Measurements from ENCODE around the gene BCAS1. TPM values are rescaled to one million over a fixed set of nuclear protein-coding genes. Genes with fewer than 3 reads are reported as not detected.

Gene BCAS1
- total RNA-seq, 1 experiment from 2014 or later: 4.0 TPM

- H3K36me3 ChIP-seq (ENCODE audit: low read depth): no peaks in the 10 kb centered on the region
- intact Hi-C loops (cut with micrococcal nuclease; ENCODE audit: unreplicated experiment): no loop called here
- H3K9me2 ChIP-seq (ENCODE audit: insufficient read depth): no peaks in the 10 kb centered on the region
- H4K20me1 ChIP-seq (ENCODE audit: insufficient read depth): no peaks in the 10 kb centered on the region
- H3K27me3 ChIP-seq (ENCODE audit: insufficient read depth, low read depth): no peaks in the 10 kb centered on the region
- H3K4me3 ChIP-seq: no peak overlapping the region
- H2AFZ ChIP-seq: 0 out of 2 replicates have a peak overlapping the region, but pooled peaks have one; percentile 6
- H3K79me2 ChIP-seq (ENCODE audit: low read depth): no peaks in the 10 kb centered on the region
- TF ChIP-seq CTCF (conservative IDR thresholded peaks at IDR 0.05) (no peak), EZH2 (IDR thresholded peaks at IDR 0.05; ENCODE audit: low read depth) (no peak)
- BruUV-seq (replicated peaks): no TSS peak
- ChIA-PET CTCF (interaction anchor here (0.6 kb wide), 1 partner anchor 154 kb away, joined by 4 read pairs; no protein-coding TSS in a partner anchor), POLR2A (ENCODE audit: unreplicated experiment) (no interaction called here)
- DNase-seq: peak in 1 of 2 experiments; percentile 56
- H3K27ac ChIP-seq: peak overlapping the region; percentile 70
- H3F3A ChIP-seq (ENCODE audit: insufficient read depth, low read depth): peaks cover 26% of the 10 kb centered on the region
- H3K4me1 ChIP-seq (replicated peaks; ENCODE audit: insufficient read depth): peaks cover 54% of the 10 kb centered on the region
- peak overlapping the region; percentile 7 for H3K4me2 ChIP-seq
- H3K9me3 ChIP-seq (ENCODE audit: insufficient read depth, low read depth): no peaks in the 10 kb centered on the region
Observed at GRCh38 chr20:54110041-54110440, 39.6 kb upstream of the BCAS1 start.

- CTCF ChIA-PET: no interaction called here
- Histone ChIP-seq H3K36me3 (ENCODE audit: low read depth) (no peaks in the 10 kb centered on the region), H3K4me3 (no peak overlapping the region), H4K20me1 (ENCODE audit: insufficient read depth) (no peaks in the 10 kb centered on the region), H3K9me3 (ENCODE audit: insufficient read depth, low read depth) (no peaks in the 10 kb centered on the region), H3K27me3 (ENCODE audit: insufficient read depth, low read depth) (no peaks in the 10 kb centered on the region), H3K27ac (no peak overlapping the region), H3K4me2 (no peak overlapping the region), H3K4me1 (replicated peaks; ENCODE audit: insufficient read depth) (peaks cover 43% of the 10 kb centered on the region), H3K79me2 (ENCODE audit: low read depth) (no peaks in the 10 kb centered on the region), H3K9me2 (ENCODE audit: insufficient read depth) (no peaks in the 10 kb centered on the region), H3F3A (ENCODE audit: insufficient read depth, low read depth) (peaks cover 20% of the 10 kb centered on the region; the same call in 1 of the 2 replicates), H2AFZ (no peak overlapping the region)
- TF ChIP-seq CTCF (conservative IDR thresholded peaks at IDR 0.05): no peak
- TF ChIP-seq EZH2 (IDR thresholded peaks at IDR 0.05; ENCODE audit: low read depth): no peak
- intact Hi-C loops (cut with micrococcal nuclease; ENCODE audit: unreplicated experiment): no loop called here
- BruUV-seq (replicated peaks): no TSS peak
- no peak for DNase-seq
- POLR2A ChIA-PET (ENCODE audit: unreplicated experiment): no interaction called here
Observed at GRCh38 chr20:54108817-54109216, 38.4 kb upstream of the BCAS1 start.

GRCh38 chr20:54108326-54108642 lies 37.9 kb upstream of the BCAS1 start:
- POLR2A ChIA-PET (ENCODE audit: unreplicated experiment): no interaction called here
- Histone ChIP-seq H3K27ac (no peak overlapping the region), H3K79me2 (ENCODE audit: low read depth) (no peaks in the 10 kb centered on the region), H3K9me3 (ENCODE audit: insufficient read depth, low read depth) (no peaks in the 10 kb centered on the region), H4K20me1 (ENCODE audit: insufficient read depth) (no peaks in the 10 kb centered on the region), H3F3A (ENCODE audit: insufficient read depth, low read depth) (peaks cover 20% of the 10 kb centered on the region; the same call in 1 of the 2 replicates), H3K27me3 (ENCODE audit: insufficient read depth, low read depth) (no peaks in the 10 kb centered on the region), H3K4me2 (no peak overlapping the region), H2AFZ (no peak overlapping the region), H3K9me2 (ENCODE audit: insufficient read depth) (no peaks in the 10 kb centered on the region), H3K36me3 (ENCODE audit: low read depth) (no peaks in the 10 kb centered on the region), H3K4me3 (no peak overlapping the region), H3K4me1 (replicated peaks; ENCODE audit: insufficient read depth) (peaks cover 38% of the 10 kb centered on the region)
- intact Hi-C loops (cut with micrococcal nuclease; ENCODE audit: unreplicated experiment): no loop called here
- CTCF ChIA-PET: no interaction called here
- TF ChIP-seq EZH2 (IDR thresholded peaks at IDR 0.05; ENCODE audit: low read depth): no peak
- no peak for TF ChIP-seq CTCF (conservative IDR thresholded peaks at IDR 0.05)
- BruUV-seq (replicated peaks): no TSS peak
- no peak for DNase-seq
